Measurements from ENCODE around the gene HAPSTR1.
"Not testable (repeated sequence)": the region's sequence is repeated elsewhere in the genome, so short reads cannot be mapped to it uniquely, and the experiment has no call there.

The HAPSTR1 gene

DNA sequence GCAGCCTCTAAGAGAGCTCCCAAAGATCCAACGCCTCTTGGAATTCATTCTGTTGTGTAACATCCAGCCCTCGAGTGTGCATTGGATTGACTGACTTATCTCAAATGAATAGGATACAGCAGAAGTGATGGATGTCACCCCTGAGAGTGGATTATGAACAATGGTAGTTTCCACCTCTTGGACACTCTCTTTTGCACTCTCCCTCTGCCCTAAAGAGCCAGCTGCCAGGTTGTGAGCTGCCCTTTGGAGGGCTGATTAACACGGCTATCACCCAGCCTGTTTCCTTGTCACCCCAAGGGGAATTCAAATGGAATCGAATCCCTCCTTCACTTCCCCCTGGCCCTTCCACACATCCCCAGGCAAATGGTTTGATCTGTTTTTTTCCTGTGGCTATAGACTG, 21.2 kb upstream of the HAPSTR1 start:
- H3K4me1 ChIP-seq (ENCODE audit: control insufficient read depth in 1 of 2, insufficient read depth in 2 of 2, low read length in 2 of 2) = peaks cover 0 to 4% of the 10 kb centered on the region in 2 donors
- H3K9ac ChIP-seq (ENCODE audit: low read depth in 1 of 2, low read length in 2 of 2) = no peak overlapping the region
- no peak overlapping the region for H3K27ac ChIP-seq (ENCODE audit: low read depth, low read length)
- no peaks in the 10 kb centered on the region for H3K36me3 ChIP-seq (ENCODE audit: control insufficient read depth in 1 of 2, insufficient read depth in 2 of 2, low read length in 2 of 2)
- no peak overlapping the region for H3K4me3 ChIP-seq (ENCODE audit: low read depth in 1 of 2, low read length in 2 of 2)
- H3K9me3 ChIP-seq (ENCODE audit: control insufficient read depth in 1 of 2, low read length in 2 of 2) = no peaks in the 10 kb centered on the region
- no peaks in the 10 kb centered on the region for H3K27me3 ChIP-seq (ENCODE audit: control insufficient read depth in 1 of 2, insufficient read depth in 2 of 2, low read length in 2 of 2)

GRCh38 chr16:9071377-9071776, 20.1 kb upstream of the HAPSTR1 start:
- H3K4me3 ChIP-seq (ENCODE audit: low read depth in 1 of 2, low read length in 2 of 2) = no peak overlapping the region
- no peaks in the 10 kb centered on the region for H3K36me3 ChIP-seq (ENCODE audit: control insufficient read depth in 1 of 2, insufficient read depth in 2 of 2, low read length in 2 of 2)
- H3K9ac ChIP-seq (ENCODE audit: low read depth in 1 of 2, low read length in 2 of 2) = no peak overlapping the region
- H3K9me3 ChIP-seq (ENCODE audit: control insufficient read depth in 1 of 2, low read length in 2 of 2) = no peaks in the 10 kb centered on the region
- H3K27ac ChIP-seq (ENCODE audit: low read depth, low read length) = no peak overlapping the region
- H3K4me1 ChIP-seq (ENCODE audit: control insufficient read depth in 1 of 2, insufficient read depth in 2 of 2, low read length in 2 of 2) = peaks cover 0 to 4% of the 10 kb centered on the region in 2 donors
- H3K27me3 ChIP-seq (ENCODE audit: control insufficient read depth in 1 of 2, insufficient read depth in 2 of 2, low read length in 2 of 2) = no peaks in the 10 kb centered on the region

- no peaks in the 10 kb centered on the region for H3K9me3 ChIP-seq (ENCODE audit: control insufficient read depth in 1 of 2, low read length in 2 of 2)
- no peaks in the 10 kb centered on the region for H3K36me3 ChIP-seq (ENCODE audit: control insufficient read depth in 1 of 2, insufficient read depth in 2 of 2, low read length in 2 of 2)
- no peaks in the 10 kb centered on the region for H3K27me3 ChIP-seq (ENCODE audit: control insufficient read depth in 1 of 2, insufficient read depth in 2 of 2, low read length in 2 of 2)
- no peak overlapping the region for H3K9ac ChIP-seq (ENCODE audit: low read depth in 1 of 2, low read length in 2 of 2)
- peaks cover 0 to 4% of the 10 kb centered on the region in 2 donors for H3K4me1 ChIP-seq (ENCODE audit: control insufficient read depth in 1 of 2, insufficient read depth in 2 of 2, low read length in 2 of 2)
- no peak overlapping the region for H3K27ac ChIP-seq (ENCODE audit: low read depth, low read length)
- H3K4me3 ChIP-seq (ENCODE audit: low read depth in 1 of 2, low read length in 2 of 2) = no peak overlapping the region
Measured at GRCh38 chr16:9072806-9073341, 18.6 kb upstream of the HAPSTR1 start.

GRCh38 chr16:9075299-9076071, 16.0 kb upstream of the HAPSTR1 start:
- Histone ChIP-seq H3K36me3 (ENCODE audit: control insufficient read depth in 1 of 2, insufficient read depth in 2 of 2, low read length in 2 of 2) (no peaks in the 10 kb centered on the region), H3K4me1 (ENCODE audit: control insufficient read depth in 1 of 2, insufficient read depth in 2 of 2, low read length in 2 of 2) (peaks cover 0 to 4% of the 10 kb centered on the region in 2 donors), H3K9ac (ENCODE audit: low read depth in 1 of 2, low read length in 2 of 2) (no peak overlapping the region), H3K4me3 (ENCODE audit: low read depth in 1 of 2, low read length in 2 of 2) (no peak overlapping the region), H3K9me3 (ENCODE audit: control insufficient read depth in 1 of 2, low read length in 2 of 2) (no peaks in the 10 kb centered on the region), H3K27ac (ENCODE audit: low read depth, low read length) (no peak overlapping the region), H3K27me3 (ENCODE audit: control insufficient read depth in 1 of 2, insufficient read depth in 2 of 2, low read length in 2 of 2) (no peaks in the 10 kb centered on the region)

- H3K4me1 ChIP-seq (ENCODE audit: control insufficient read depth in 1 of 2, insufficient read depth in 2 of 2, low read length in 2 of 2) = peaks cover 0 to 3% of the 10 kb centered on the region in 2 donors
- no peak overlapping the region for H3K27ac ChIP-seq (ENCODE audit: low read depth, low read length)
- H3K27me3 ChIP-seq (ENCODE audit: control insufficient read depth in 1 of 2, insufficient read depth in 2 of 2, low read length in 2 of 2) = no peaks in the 10 kb centered on the region
- no peak overlapping the region for H3K4me3 ChIP-seq (ENCODE audit: low read depth in 1 of 2, low read length in 2 of 2)
- H3K9ac ChIP-seq (ENCODE audit: low read depth in 1 of 2, low read length in 2 of 2) = no peak overlapping the region
- H3K36me3 ChIP-seq (ENCODE audit: control insufficient read depth in 1 of 2, insufficient read depth in 2 of 2, low read length in 2 of 2) = no peaks in the 10 kb centered on the region
- H3K9me3 ChIP-seq (ENCODE audit: control insufficient read depth in 1 of 2, low read length in 2 of 2) = no peaks in the 10 kb centered on the region
Measured at GRCh38 chr16:9077091-9077809, 14.2 kb upstream of the HAPSTR1 start.

DNA sequence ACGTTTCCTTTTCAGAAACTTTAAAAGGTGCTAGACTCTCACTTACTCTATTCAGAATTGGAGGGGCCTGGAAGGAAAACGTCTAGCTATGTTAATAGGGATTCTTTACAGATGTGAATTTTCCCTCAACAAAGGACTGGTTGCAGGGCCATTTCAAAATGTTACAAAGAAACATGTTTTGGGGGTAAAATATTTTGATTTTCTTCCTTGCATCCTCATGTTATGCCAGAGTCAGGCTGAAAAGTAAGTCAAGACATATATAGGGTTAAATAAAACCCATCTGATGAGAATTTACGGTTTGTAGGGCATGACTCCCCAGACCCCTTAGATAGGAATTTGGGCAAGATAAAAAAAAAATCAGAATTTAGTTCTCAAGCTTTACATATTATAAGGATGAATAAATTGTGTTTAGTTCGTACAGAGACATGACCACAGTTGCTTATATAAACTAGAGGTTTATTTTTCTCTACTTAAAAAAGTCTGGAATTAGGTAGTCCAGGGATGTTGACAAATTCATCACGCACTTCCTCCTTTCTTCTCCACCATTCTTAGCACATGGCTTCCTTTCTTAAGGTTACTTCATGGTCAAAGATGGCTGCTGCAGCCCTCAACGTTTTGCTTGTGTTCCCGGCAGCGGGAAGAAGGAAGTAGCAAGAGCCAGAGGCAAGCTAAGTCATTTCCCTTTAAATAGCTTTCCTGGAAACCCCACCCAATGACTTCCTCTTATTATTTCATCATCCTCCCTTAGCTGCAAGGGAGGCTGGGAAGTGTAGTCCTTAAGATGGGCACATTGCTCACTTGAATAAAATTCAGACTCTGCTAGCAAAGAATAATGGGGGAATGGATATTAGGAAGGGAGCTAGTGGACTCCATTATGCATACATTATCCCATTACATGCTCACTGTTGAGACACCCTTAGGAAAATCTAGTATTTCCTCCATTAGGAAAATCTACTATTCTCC, 12.7 kb upstream of the HAPSTR1 start:
- not testable (repeated sequence) for H3K27me3 ChIP-seq (ENCODE audit: control insufficient read depth in 1 of 2, insufficient read depth in 2 of 2, low read length in 2 of 2); H3K9ac ChIP-seq (ENCODE audit: low read depth in 1 of 2, low read length in 2 of 2); H3K36me3 ChIP-seq (ENCODE audit: control insufficient read depth in 1 of 2, insufficient read depth in 2 of 2, low read length in 2 of 2); H3K4me1 ChIP-seq (ENCODE audit: control insufficient read depth in 1 of 2, insufficient read depth in 2 of 2, low read length in 2 of 2); H3K9me3 ChIP-seq (ENCODE audit: control insufficient read depth in 1 of 2, low read length in 2 of 2); H3K4me3 ChIP-seq (ENCODE audit: low read depth in 1 of 2, low read length in 2 of 2); H3K27ac ChIP-seq (ENCODE audit: low read depth, low read length)

DNA sequence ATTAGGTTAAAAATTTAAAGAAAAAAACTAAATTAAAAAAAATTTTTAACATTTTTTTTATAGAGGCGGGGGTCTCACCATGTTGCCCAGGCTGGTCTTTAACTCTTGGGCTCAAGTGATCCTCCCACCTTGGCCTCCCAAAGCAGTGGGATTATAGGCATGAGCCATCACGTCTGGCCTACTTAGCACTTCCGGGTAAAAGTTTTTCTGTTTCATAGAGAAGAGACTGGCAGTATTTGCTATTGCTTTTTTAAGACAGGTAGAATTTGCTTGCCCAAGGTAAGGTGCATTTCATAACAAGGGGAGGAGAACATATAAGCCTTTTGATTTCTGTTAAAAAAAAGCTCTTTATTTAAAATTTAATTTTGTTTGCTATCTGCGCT, 12.0 kb upstream of the HAPSTR1 start:
- Histone ChIP-seq H3K27ac (ENCODE audit: low read depth, low read length) (no peak overlapping the region), H3K9ac (ENCODE audit: low read depth in 1 of 2, low read length in 2 of 2) (no peak overlapping the region), H3K27me3 (ENCODE audit: control insufficient read depth in 1 of 2, insufficient read depth in 2 of 2, low read length in 2 of 2) (no peaks in the 10 kb centered on the region), H3K36me3 (ENCODE audit: control insufficient read depth in 1 of 2, insufficient read depth in 2 of 2, low read length in 2 of 2) (no peaks in the 10 kb centered on the region), H3K4me1 (ENCODE audit: control insufficient read depth in 1 of 2, insufficient read depth in 2 of 2, low read length in 2 of 2) (no peaks in the 10 kb centered on the region), H3K9me3 (ENCODE audit: control insufficient read depth in 1 of 2, low read length in 2 of 2) (no peaks in the 10 kb centered on the region), H3K4me3 (ENCODE audit: low read depth in 1 of 2, low read length in 2 of 2) (no peak overlapping the region)

GRCh38 chr16:9081158-9081557, 10.3 kb upstream of the HAPSTR1 start:
- H3K9me3 ChIP-seq (ENCODE audit: control insufficient read depth in 1 of 2, low read length in 2 of 2) = no peaks in the 10 kb centered on the region
- no peaks in the 10 kb centered on the region for H3K4me1 ChIP-seq (ENCODE audit: control insufficient read depth in 1 of 2, insufficient read depth in 2 of 2, low read length in 2 of 2)
- H3K9ac ChIP-seq (ENCODE audit: low read depth in 1 of 2, low read length in 2 of 2) = no peak overlapping the region
- H3K4me3 ChIP-seq (ENCODE audit: low read depth in 1 of 2, low read length in 2 of 2) = no peak overlapping the region
- no peak overlapping the region for H3K27ac ChIP-seq (ENCODE audit: low read depth, low read length)
- H3K27me3 ChIP-seq (ENCODE audit: control insufficient read depth in 1 of 2, insufficient read depth in 2 of 2, low read length in 2 of 2) = no peaks in the 10 kb centered on the region
- H3K36me3 ChIP-seq (ENCODE audit: control insufficient read depth in 1 of 2, insufficient read depth in 2 of 2, low read length in 2 of 2) = no peaks in the 10 kb centered on the region

DNA sequence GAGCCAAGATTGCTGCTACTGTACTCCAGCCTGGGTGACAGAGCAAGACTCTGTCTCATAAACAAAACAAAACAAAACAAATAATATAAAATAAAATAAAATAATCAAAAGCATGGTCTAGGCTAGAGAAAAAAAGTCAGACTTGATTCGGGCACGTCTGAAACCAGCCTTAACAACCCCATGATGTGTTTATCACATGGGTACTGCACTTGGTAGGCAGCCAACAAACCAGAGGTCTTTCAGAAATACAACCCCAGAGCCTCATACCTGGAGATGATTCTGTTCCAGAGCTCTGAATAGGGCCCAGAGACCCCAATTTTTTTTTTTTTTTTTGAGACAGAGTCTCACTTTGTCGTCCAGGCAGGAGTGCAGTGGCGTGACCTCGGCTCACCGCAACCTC, 9.6 kb upstream of the HAPSTR1 start:
- H3K4me3 ChIP-seq (ENCODE audit: low read depth in 1 of 2, low read length in 2 of 2) = no peak overlapping the region
- H3K36me3 ChIP-seq (ENCODE audit: control insufficient read depth in 1 of 2, insufficient read depth in 2 of 2, low read length in 2 of 2) = no peaks in the 10 kb centered on the region
- H3K27me3 ChIP-seq (ENCODE audit: control insufficient read depth in 1 of 2, insufficient read depth in 2 of 2, low read length in 2 of 2) = no peaks in the 10 kb centered on the region
- H3K9ac ChIP-seq (ENCODE audit: low read depth in 1 of 2, low read length in 2 of 2) = no peak overlapping the region
- no peak overlapping the region for H3K27ac ChIP-seq (ENCODE audit: low read depth, low read length)
- no peaks in the 10 kb centered on the region for H3K4me1 ChIP-seq (ENCODE audit: control insufficient read depth in 1 of 2, insufficient read depth in 2 of 2, low read length in 2 of 2)
- H3K9me3 ChIP-seq (ENCODE audit: control insufficient read depth in 1 of 2, low read length in 2 of 2) = no peaks in the 10 kb centered on the region
